Central memory CD8-positive, alpha-beta T cell (primary cell): ENCODE data around the gene RAB24.

ENCODE experiments used
- ATAC-seq: fragments of 150-1000 bp; cut with Tn5 transposase; replicated peaks from 2 replicates; pipeline ENCODE4 v1.10.0; 2022; ENCODE audit warnings: mild to moderate bottlenecking, moderate FRiP score, moderate number of reproducible peaks; ENCODE audit not compliant: poor library complexity, severe bottlenecking; ENCODE audit errors: extremely low read depth
- DNase-seq, 2 donors: peaks; one replicate each; pipeline ENCODE4 v3.0.0; 2021; ENCODE audit warnings: low spot score in 2 of 2
- H3K27ac Mint-ChIP-seq: one replicate; pipeline ENCODE4 v1.8.0; 2022; ENCODE audit warnings: low read depth, mild to moderate bottlenecking, moderate library complexity, mixed read lengths
- H3K27me3 Mint-ChIP-seq: one replicate; pipeline ENCODE4 v1.8.0; 2022; ENCODE audit warnings: mixed read lengths
- H3K36me3 Mint-ChIP-seq: one replicate; pipeline ENCODE4 v1.8.0; 2022; ENCODE audit warnings: mild to moderate bottlenecking, moderate library complexity, mixed read lengths; ENCODE audit not compliant: insufficient read depth
- H3K4me1 Mint-ChIP-seq: one replicate; pipeline ENCODE4 v1.8.0; 2022; ENCODE audit warnings: mixed read lengths
- H3K4me3 Mint-ChIP-seq: one replicate; pipeline ENCODE4 v1.8.0; 2022; ENCODE audit warnings: mild to moderate bottlenecking, moderate library complexity, mixed read lengths
- H3K9me3 Mint-ChIP-seq: one replicate; pipeline ENCODE4 v1.8.0; 2022; ENCODE audit warnings: mixed read lengths

Gene RAB24

GRCh38 chr5:177338251-177339106, 35.0 kb upstream of the RAB24 start:
- no peak for DNase-seq
- Mint-ChIP-seq H3K4me1 (peaks cover 41% of the 10 kb centered on the region), H3K9me3 (no peaks in the 10 kb centered on the region), H3K4me3 (peak overlapping the region; percentile 18), H3K36me3 (peaks cover 39% of the 10 kb centered on the region), H3K27me3 (no peaks in the 10 kb centered on the region), H3K27ac (peak overlapping the region; percentile 69)
- ATAC-seq = no peak

DNA sequence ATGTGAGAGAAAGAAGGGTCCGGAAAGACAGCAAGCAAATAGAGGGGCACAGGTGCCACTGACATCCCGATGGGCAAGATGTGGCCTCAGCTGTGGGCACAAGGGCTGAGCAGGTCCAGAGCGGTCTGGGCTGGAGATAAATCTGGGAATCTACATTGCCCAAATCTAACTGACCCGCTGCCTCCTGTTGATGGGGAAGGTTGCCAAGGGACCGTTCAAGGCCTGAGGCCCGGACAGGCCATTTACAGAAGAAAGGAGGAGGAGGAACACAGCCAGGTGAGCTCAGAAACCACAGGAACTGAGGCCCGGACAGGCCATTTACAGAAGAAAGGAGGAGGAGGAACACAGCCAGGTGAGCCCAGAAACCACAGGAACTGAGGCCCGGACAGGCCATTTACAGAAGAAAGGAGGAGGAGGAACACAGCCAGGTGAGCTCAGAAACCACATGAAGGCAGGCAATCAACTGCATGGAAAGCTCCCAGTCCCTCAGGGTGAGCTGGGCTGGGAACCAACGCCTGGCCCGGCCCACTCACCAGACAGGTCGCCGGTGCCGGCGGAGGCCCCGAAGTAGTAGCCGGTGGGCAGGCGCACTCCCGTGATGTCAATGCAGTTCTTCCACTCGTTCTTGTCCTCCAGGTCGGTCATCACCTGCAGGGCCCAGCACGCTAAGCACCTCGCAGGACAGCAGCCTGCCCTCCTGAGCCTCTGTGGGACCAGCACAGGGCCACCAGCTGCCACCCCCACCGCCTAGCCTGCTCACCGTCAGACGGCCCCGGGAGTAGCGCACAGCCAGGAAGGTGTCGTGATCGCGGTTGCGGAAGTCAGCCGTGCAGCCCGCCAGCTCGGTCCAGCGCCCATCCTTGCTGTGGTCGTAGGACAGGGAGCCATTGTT, 33.3 kb upstream of the RAB24 start:
- Mint-ChIP-seq H3K27ac (peak overlapping the region; percentile 65), H3K9me3 (no peaks in the 10 kb centered on the region), H3K4me1 (peaks cover 37% of the 10 kb centered on the region), H3K27me3 (no peaks in the 10 kb centered on the region), H3K4me3 (peak overlapping the region; percentile 6), H3K36me3 (peaks cover 37% of the 10 kb centered on the region)
- ATAC-seq (no peak), DNase-seq (no peak)

- Mint-ChIP-seq H3K27me3 (no peaks in the 10 kb centered on the region), H3K4me1 (peaks cover 34% of the 10 kb centered on the region), H3K9me3 (no peaks in the 10 kb centered on the region), H3K36me3 (peaks cover 36% of the 10 kb centered on the region), H3K27ac (peak overlapping the region; percentile 65), H3K4me3 (peak overlapping the region; percentile 6)
- ATAC-seq = no peak
- DNase-seq = no peak
Observed at GRCh38 chr5:177336112-177336511, 32.6 kb upstream of the RAB24 start.

- Mint-ChIP-seq H3K36me3 (peaks cover 36% of the 10 kb centered on the region), H3K27ac (no peak overlapping the region)
Observed at GRCh38 chr5:177335701-177336065, 32.2 kb upstream of the RAB24 start.

GRCh38 chr5:177334781-177335700, 31.5 kb upstream of the RAB24 start:
- Mint-ChIP-seq H3K36me3 (peaks cover 37% of the 10 kb centered on the region), H3K4me3 (no peak overlapping the region), H3K27me3 (no peaks in the 10 kb centered on the region), H3K4me1 (peaks cover 42% of the 10 kb centered on the region), H3K27ac (no peak overlapping the region), H3K9me3 (no peaks in the 10 kb centered on the region)
- no peak for DNase-seq
- no peak for ATAC-seq

More at GRCh38 chr5:177335701-177336065, 32.2 kb upstream of the RAB24 start:
- no peak for DNase-seq
- no peaks in the 10 kb centered on the region for H3K9me3 Mint-ChIP-seq
- ATAC-seq = no peak
- peaks cover 39% of the 10 kb centered on the region for H3K4me1 Mint-ChIP-seq
- H3K27me3 Mint-ChIP-seq = no peaks in the 10 kb centered on the region
- no peak overlapping the region for H3K4me3 Mint-ChIP-seq

GRCh38 chr5:177334155-177334551, 30.6 kb upstream of the RAB24 start:
- no peak for ATAC-seq
- no peak overlapping the region for H3K4me3 Mint-ChIP-seq
- no peak overlapping the region for H3K27ac Mint-ChIP-seq
- DNase-seq = no peak
- H3K4me1 Mint-ChIP-seq = peaks cover 33% of the 10 kb centered on the region
- H3K9me3 Mint-ChIP-seq = no peaks in the 10 kb centered on the region
- H3K36me3 Mint-ChIP-seq = peaks cover 32% of the 10 kb centered on the region
- no peaks in the 10 kb centered on the region for H3K27me3 Mint-ChIP-seq

DNA sequence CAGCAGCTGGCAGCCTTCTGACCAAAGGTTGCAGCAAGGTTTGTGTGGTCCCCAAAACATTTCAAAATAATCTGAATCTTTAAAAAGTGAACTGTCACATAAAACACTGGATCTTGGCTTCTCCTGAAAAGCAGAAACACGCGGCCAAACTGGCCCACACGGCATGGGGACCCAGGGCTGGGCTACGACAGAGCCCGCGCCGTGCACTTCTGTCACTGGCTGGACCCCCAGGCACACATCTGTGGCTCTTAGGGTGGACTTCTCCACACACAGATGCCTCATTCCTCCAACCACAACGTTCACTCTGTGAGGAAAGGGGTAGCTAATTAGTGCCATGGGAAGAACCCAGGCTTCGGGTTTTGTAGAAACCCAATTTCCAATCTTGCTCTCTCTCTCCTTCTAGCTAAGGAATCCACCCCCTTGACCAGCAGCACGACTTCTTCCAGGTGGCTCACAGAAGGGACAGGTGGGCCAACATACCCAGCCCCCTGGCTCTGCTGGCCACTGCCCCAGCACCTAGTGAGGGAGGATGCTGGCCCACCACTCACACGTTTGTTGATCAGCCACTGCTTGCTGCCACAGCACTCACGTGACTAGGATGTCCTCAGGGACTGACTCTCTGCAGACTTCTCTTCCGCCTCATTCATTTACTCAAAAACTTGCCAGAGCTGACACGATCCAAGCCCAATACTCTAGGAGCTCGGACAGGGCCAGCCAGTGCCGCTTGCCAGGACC, 30.1 kb upstream of the RAB24 start:
- no peak overlapping the region for H3K4me3 Mint-ChIP-seq
- no peak for DNase-seq
- H3K36me3 Mint-ChIP-seq = peaks cover 34% of the 10 kb centered on the region
- no peaks in the 10 kb centered on the region for H3K27me3 Mint-ChIP-seq
- no peaks in the 10 kb centered on the region for H3K9me3 Mint-ChIP-seq
- H3K27ac Mint-ChIP-seq = no peak overlapping the region
- no peak for ATAC-seq
- peaks cover 28% of the 10 kb centered on the region for H3K4me1 Mint-ChIP-seq

GRCh38 chr5:177332896-177333260, 29.4 kb upstream of the RAB24 start:
- Mint-ChIP-seq H3K27me3 (no peaks in the 10 kb centered on the region), H3K27ac (peak overlapping the region; percentile 53), H3K4me1 (peaks cover 29% of the 10 kb centered on the region), H3K36me3 (peaks cover 36% of the 10 kb centered on the region), H3K4me3 (no peak overlapping the region), H3K9me3 (no peaks in the 10 kb centered on the region)
- no peak for ATAC-seq
- no peak for DNase-seq

GRCh38 chr5:177332031-177332895, 28.7 kb upstream of the RAB24 start:
- Mint-ChIP-seq H3K4me3 (no peak overlapping the region), H3K27ac (peak overlapping the region; percentile 53), H3K9me3 (no peaks in the 10 kb centered on the region), H3K4me1 (peaks cover 34% of the 10 kb centered on the region), H3K36me3 (peaks cover 38% of the 10 kb centered on the region), H3K27me3 (no peaks in the 10 kb centered on the region)
- DNase-seq = no peak
- ATAC-seq = no peak

DNA sequence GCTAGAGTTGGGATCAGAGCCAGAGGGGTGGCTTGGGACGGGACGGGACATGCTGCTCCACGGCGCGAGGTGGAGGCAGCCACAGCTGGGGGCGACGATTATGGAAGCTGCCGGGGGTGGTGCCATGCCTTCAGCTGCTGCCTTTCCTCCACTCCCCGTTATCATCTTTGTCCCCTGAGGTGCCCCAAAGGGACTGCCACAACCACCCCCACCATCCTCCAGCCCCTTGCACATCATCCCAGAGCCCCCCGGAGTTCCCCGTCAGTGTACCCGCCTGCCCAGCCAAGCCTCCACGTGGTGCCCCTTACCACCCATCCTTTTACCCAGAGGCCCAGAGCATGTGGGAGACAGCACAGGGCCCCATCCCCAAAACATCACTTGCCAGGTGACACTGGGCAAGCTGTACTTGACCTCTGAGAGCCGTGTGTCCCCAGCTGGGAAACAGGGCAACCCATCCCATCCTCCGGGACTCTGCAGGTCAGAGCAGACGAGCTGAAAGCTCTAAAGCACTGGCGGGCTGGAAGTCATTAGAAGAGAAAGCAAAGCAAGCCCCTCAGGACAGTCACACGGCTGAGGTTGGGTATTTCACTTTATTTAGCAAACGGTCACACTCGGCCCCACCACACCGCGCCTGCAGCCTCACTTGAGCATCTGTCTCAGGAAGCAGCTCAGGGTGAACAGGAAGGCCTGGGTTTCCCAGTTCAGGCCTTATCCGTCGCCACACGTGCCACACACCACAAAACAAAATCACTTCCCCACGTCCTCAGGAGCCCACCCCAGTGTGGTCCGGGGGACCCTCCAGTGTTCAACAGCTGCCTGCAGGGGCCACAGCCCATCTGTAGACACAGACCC, 27.7 kb upstream of the RAB24 start:
- Mint-ChIP-seq H3K4me3 (no peak overlapping the region), H3K27ac (peak overlapping the region; percentile 53), H3K27me3 (no peaks in the 10 kb centered on the region), H3K4me1 (peaks cover 29% of the 10 kb centered on the region), H3K9me3 (no peaks in the 10 kb centered on the region), H3K36me3 (peaks cover 31% of the 10 kb centered on the region)
- DNase-seq (no peak), ATAC-seq (no peak)
